Panc1 (cell line): Measurements from ENCODE around the gene TRIM17.

ENCODE experiments used
- POLR2AphosphoS5 ChIP-seq: IDR thresholded peaks from 2 replicates; pipeline ENCODE4 v1.6.1; 2012; ENCODE audit warnings: mild to moderate bottlenecking, low read depth, low read length, moderate library complexity
- TF ChIP-seq, protein P1 (sequence below): fragments of 450-650 bp; IDR thresholded peaks from 2 replicates; pipeline ENCODE4 v1.5.1; 2017; ENCODE audit warnings: mild to moderate bottlenecking

DNA sequence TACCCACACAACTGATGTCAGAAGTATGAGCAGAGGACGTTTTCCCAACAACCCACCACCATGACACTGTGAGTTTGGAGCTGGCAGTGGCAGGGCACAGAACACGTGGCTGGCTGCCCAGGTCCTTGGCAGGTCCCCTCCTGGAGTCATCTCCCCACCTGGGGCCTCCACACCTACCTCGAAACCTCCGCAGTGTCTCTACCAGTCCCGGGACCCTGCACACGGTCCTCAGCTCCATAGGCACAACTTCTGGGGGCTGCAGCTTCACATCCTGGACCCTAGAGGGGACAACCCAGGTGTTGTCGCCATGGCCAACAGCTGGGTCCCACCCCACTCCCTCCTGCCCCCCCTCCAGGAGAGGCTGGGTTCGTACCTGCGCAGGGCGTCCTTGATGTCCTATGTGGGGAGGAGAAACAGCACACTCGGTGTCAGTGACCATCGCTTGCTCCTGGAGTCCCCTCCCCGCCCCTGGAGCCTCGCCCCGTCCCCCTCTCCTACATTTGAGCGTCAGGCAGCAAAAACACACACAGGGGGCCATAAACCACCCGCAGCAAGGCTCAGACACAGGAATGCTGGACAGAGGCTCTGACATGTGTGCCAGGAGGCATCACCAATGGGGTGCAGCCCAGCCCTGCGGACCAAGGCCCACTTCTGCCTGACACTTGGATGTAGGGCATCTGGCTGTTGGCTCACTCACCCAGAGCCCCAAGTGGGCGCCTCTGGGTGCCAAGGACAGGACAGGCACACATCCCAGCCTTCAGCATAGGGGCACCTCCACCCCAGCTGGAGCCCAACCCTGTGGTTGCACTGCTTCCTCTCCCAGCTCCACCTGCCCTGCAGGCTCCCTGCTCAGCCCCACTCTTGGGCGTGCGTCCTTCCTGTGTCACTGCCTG, 19.6 kb downstream of the TRIM17 start:
- TF ChIP-seq, protein P1, sequence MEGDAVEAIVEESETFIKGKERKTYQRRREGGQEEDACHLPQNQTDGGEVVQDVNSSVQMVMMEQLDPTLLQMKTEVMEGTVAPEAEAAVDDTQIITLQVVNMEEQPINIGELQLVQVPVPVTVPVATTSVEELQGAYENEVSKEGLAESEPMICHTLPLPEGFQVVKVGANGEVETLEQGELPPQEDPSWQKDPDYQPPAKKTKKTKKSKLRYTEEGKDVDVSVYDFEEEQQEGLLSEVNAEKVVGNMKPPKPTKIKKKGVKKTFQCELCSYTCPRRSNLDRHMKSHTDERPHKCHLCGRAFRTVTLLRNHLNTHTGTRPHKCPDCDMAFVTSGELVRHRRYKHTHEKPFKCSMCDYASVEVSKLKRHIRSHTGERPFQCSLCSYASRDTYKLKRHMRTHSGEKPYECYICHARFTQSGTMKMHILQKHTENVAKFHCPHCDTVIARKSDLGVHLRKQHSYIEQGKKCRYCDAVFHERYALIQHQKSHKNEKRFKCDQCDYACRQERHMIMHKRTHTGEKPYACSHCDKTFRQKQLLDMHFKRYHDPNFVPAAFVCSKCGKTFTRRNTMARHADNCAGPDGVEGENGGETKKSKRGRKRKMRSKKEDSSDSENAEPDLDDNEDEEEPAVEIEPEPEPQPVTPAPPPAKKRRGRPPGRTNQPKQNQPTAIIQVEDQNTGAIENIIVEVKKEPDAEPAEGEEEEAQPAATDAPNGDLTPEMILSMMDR = no peak
- no peak for TF ChIP-seq POLR2AphosphoS5
